ENCODE measurements around the gene TREML2. TPM values are rescaled to one million over a fixed set of nuclear protein-coding genes. Genes with fewer than 3 reads are reported as not detected.
"Not testable (repeated sequence)": the region's sequence is repeated elsewhere in the genome, so short reads cannot be mapped to it uniquely, and the experiment has no call there.

Gene TREML2, protein sequence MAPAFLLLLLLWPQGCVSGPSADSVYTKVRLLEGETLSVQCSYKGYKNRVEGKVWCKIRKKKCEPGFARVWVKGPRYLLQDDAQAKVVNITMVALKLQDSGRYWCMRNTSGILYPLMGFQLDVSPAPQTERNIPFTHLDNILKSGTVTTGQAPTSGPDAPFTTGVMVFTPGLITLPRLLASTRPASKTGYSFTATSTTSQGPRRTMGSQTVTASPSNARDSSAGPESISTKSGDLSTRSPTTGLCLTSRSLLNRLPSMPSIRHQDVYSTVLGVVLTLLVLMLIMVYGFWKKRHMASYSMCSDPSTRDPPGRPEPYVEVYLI
- not detected for polyA plus RNA-seq (2013, experiment 1 of 2; ENCODE audit: insufficient read length)
- not detected for polyA plus RNA-seq (2013, experiment 2 of 2; ENCODE audit: insufficient read length)

DNA sequence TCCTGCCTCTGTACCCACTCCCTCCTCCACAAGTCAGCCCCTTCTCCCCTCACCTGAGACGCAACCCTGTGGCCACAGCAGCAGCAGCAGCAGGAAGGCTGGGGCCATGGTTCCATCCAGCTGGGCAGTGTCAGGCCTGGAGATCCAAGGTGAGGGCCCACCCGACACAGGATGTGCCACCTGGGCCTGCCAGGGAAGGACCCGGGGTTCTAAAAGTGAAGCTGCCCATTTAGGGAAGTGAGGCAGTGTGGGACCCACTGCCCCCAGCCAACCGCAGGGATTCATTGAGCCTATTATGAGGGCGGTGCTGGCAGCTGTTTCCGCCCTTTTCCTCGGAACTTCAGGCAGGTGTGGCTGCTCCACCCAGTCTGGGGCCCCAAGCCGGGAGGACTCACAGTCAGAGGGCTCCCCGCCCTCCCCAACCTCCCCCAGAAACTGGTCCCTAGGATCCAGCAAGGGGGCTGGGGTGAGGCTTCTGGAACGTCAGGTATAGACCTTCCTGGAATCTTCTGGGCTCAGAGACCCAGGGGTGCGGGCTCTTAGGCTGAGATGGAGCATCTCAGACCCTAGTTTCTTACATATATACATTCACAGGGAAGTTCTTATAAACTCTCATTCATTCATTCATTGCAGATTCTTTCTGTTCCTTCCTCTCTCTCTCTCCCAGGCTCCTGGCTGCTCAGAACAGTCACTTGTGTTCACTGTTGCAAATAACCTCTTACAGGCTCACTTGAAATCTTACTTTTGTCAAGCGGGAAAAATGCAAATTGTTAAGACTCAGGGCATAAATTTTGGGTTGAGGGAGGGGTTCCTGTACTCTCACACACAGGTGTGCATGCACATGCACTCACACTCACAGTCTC is at the start of gene TREML2:
Gene TREML2 (minus strand): TSS at position 249 of the 863 bp plus-strand sequence. CDS start 141 bp downstream, at position 108.
- DNase-seq: no peak

DNA sequence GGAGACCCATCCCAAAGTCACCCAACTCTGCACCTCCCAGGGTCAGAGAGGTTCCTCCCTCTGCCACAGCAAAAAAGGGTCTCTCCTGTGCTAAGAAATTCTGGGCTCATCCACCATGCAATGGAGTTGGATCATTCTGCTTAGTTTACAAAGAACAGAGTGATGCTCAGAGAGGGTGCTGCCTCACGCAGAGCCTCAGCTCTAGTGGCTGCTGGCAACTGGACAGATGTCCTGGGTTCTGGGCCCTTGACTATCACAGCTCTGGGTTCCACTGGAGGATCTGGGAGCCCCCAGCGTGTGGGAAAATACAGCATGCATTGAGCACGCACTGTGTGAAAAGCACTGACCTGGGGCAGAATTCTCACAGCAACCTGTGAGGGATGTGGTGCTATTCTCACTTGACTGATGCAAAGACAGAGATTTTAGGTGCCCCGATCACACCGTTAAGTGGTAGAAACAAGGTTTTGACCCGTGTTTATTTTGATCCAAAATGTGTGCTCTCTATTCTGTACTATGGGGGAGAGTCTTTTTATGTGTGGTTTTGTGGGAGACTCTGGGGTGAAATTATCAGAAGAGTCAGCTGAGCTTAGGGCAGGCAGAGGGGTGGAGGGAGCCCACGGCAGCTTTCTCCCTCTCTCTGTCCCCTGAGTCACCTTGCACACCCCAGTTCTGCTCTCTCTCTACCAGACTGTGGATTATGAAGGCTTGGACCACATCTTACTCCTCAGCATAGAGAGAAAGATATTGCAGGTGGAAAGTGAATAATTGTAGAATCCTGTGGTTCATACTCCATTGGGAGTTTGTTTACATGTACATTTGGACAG is 47.1 kb upstream of the TREML2 start:
- no peak for DNase-seq

DNA sequence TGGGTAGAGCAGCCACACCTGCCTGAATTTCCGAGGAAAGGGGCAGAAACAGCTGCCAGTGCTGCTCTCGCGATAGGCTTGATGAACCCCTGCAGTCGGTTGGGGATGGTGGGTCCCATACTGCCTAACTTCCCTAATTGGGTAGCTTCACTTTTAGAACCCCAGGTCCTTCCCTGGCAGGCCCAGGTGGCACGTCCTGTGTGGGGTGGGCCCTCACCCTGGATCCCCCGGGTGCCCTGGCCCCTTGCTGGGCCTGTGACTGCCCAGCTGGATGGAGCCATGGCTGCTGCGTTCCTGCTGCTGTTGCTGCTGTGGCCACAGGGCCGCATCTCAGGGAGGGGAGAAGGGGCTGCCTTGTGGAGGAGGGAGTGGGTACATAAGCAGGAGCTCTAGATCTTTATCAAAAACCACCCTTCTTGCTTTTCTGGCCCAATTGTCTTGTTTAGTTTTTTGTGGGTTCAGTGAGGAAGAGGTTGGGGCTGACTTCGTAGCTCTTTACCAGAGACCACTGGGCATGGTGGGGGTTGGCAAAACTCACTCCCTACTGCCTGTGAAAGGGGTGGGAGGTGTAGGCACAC is 46.4 kb upstream of the TREML2 start:
- no peak for DNase-seq

DNA sequence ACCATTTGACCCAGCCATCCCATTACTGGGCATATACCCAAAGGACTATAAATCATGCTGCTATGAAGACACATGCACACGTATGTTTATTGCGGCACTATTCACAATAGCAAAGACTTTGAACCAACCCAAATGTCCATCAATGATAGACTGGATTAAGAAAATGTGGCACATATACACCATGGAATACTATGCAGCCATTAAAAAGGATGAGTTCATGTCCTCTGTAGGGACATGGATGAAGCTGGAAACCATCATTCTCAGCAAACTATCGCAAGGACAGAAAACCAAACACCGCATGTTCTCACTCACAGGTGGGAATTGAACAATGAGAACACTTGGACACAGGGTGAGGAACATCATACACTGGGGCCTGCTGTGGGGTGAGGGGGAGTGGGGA is 45.6 kb upstream of the TREML2 start:
- DNase-seq: not testable (repeated sequence)

DNA sequence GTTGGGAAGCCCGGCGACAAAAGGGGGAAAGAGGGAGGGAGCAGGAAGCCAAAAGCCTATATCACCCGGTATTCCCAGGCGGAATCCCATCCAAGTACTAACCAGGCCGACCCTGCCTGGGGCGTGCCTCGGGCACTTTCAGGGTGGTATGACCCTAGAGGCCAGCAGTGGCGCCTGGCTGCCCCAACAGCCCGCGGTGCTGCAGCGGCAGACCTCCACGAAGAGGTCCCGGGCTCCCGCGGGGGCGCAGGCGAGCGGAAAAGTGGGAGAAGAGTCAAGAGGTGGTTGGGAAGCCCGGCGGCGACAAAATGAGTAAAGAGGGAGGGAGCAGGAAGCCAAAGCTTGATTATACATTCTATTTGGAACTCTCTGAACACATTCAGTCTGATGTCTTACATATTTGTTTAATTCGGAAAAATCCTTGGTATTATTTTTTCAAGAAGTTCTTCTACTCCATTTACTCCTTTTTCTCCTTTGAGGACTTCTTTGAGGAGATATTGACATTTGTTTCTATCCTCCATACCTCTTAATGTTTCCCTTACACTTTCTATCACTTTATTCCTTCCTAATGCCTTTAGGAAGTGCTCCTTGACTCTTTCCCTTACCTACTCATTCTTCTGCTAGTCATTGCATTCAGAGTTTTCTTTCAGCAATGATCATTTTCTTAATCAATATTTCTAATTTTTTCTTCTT is 38.7 kb upstream of the TREML2 start:
- no peak for DNase-seq

DNA sequence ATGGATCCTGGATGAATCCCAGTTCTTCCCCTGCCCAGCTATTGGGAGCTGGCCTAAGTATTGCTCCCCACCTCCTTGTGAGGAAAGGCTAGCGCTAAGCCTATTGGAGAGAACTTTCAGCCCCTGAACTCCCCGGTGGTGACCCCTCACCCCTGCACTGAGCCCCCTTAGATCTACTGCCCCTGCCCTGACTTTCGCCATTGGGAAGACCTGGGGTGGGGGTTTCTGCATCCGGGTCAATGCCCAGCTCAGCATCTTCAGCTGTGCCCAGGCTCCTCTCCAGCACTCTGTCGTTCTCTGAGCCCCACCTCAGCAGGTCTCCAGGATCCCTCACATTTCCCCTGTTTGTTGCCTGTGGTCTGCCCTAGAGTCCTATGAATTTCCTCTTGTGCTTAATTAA is 36.2 kb upstream of the TREML2 start:
- DNase-seq: no peak

DNA sequence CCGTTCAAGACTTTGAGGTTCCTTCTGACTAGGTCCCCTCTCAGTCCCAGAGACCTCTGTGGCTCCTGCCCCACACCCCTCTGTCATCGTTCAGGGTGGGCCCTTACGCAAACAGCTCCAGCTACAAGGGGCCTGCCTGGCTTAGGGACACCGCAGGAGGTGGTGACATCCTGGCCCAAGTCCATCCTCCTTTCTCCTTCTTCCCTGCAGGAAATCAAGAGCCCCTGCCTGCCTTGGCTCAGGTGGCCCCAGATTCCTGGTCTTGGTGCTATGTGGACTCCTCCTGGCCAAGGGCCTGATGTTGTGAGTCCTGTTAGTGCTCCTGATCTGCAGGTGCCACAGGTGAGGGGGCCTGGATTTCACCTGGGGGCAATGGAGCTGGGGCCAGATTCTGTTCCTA is 35.3 kb upstream of the TREML2 start:
- DNase-seq: no peak

DNA sequence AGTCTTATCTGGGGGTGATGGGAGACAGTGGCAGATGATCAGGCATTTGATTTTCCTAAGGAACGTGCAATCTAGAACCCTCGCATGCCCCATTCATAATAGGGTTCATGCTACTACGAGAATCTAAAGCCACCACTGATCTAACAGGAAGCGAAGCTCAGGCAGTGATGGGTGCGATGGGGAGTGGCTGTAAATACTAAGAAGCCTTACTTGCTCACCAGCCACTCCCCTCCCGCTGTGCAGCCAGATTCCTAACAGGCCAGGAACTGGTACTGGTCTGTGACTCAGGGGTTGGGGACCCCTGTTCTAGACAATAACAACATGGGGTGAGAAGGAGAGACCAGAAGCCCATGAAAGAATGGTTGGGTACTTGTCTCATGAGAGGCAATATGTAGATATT is 31.7 kb upstream of the TREML2 start:
- DNase-seq: no peak

DNA sequence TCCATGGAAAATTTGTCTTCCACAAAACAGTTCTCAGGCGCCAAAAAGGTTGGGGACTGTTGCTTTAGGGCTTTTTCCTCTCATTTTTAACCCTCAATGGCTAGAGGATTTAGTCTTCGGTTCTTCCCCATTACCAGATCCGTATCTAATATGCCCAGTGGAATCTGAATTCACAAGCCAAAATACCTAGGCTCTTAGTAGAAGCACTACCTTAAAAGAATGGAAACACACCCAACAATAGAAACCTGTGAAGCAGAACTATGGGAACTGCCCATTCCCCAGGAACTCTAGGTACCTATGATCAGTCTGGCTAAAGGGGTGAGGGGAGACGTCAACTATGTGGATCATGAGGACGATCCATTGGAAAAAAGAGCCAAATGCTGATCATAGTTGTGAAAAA is 30.3 kb upstream of the TREML2 start:
- DNase-seq: no peak

DNA sequence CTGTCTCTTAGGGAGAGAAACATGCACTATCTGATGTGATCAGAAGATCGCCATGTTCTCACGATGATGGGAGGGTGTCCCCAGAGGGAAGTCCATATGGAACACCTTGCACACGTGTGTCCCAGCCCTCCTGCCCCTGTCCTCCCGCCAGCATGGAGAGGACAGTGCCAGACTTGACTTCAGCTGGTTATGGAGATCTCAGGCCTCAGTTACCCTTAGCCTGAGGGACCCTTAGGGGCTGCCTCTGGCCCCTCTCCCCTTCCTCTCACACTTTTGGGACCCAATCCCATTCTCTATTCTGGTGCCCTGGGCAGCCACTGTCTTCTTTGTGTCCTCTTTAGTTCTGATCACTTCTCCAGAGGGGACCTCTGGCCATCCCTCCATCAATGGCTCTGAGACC is 28.8 kb upstream of the TREML2 start:
- DNase-seq: no peak

DNA sequence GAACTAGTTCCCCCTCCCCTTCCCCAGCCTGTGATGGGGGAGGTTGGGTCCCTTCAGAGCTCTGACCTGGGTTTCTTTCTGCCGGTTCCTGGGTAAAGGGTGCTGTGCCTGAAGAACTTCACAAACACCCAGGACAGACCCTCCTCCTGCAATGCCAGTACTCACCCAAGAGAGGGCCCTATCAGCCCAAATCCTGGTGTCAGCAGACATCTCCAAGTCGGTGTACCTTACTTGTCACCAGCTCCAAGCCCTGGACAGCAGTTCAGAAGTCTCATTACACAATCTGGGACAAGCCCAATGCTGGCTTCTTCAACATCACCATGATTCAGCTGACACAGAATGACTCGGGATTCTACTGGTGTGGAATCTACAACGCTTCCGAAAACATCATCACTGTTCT is 27.7 kb upstream of the TREML2 start:
- DNase-seq: no peak

DNA sequence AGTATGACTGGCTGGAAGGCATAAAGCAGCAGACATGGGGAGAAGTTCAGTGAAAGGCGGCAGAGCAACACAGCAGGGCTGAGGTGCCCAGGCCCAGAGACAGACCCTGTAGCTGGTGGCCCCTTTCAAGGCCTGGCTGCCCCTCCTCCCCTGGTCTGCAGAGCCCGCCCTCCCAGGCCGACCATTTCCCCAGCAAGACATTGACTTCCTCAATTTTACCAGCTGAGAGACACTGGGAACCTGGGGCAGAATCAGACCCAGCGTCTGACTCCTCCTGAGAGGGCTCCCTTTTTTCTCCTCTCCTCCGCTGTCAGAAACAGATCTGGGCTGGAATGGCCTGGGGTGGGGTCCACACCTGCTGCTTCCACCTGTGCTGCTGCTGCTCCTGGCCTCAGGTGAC is 27.1 kb upstream of the TREML2 start, which contains the start of gene TREML4:
Gene TREML4 (plus strand): TSS at position 254 of the 400 bp plus-strand sequence. CDS start 79 bp downstream, at position 333.
- DNase-seq: no peak

DNA sequence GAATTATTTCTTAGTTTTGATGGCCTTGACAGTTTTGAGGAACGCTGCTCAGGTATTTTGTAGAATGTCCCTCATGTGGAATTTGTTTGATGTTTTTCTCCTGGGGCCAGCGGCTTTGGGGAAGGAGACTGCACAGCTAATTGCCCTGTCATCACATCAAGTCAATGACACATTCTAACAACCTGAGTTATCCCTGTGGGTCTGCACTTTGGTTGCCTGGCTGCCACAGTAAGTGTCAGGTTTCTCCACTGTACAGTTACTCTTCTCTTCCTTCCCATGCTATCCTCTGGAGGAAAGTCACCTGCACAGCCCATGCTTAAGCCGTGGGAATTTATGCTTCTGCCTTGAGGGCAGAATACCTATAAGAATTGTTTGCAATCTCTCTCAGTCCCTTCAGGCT is 25.8 kb upstream of the TREML2 start:
- no peak for DNase-seq

DNA sequence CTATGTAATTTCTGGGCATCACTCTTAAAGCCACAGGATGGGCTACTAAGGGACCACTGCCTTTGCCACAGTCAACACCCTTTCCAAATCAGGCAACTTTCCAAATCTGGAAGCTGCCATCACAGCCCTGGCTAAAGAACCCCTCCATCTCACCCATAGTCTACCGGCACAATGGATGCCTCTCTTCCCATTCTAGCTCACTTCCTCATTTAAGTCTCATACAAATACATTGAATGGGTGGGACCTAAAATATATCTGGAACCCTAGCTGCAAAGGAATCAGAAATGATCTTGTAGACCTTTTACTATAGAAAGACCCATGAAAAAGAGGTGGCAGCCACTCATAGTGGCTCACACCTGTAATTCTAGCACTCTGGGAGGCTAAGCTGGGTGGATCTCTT is 23.9 kb upstream of the TREML2 start:
- DNase-seq: no peak

DNA sequence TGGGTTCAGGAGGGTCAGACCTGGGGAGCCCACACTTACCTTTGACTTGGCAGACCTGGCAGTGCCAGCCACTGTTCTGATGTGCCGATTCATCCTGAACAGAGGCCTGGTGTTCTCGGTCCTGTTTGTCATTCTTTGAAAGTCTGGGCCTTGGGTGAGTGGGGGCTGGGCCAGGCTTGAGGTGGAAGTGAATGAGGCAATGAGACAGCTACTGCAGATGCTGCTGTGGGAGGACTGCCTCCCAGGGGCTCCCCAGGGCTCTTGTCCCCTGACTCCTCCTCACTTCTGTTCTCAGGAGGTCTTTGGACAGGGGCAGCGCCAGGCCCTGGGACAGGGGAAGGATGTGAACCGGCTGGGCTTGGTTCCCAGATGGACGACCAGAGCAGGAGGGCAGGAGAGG is 21.6 kb upstream of the TREML2 start:
- DNase-seq: no peak

DNA sequence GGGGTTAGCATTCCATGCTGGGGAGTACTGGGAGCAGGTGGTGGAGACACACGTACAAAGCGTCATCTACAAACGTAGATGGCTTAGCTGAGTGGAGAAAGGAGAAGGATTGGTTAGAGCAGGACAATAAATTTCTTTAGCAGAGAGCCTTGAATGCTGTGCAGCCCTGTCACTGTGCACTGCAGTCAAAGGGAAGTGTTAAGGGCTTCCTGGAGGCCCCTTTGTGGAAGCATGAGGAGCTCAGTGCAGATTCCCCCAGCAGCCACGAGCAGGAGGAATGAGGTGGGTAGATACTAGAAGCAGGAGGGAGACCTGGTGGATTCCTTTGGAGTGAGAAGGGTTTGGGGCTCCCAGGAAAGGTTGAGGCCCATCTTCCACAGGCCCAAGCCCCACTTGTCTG is 21.1 kb upstream of the TREML2 start:
- DNase-seq: no peak

DNA sequence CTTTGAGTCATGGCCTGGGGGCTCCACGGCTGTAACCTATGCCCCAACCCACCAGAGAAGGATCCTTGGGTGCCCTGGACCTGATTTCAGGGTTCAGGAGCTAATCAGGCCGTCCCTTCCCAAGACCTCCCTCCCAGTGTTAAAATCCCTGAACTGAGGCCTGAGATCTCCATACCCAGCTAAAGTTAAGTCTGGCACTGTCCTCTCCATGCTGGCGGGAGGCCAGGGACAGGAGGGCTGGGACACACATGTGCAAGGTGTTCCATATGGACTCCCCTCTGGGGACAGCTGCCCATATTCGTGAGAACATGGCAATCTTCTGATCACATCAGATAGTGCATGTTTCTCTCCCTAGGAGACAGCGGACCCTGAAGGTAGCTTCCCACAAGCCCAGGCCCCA is 15.7 kb upstream of the TREML2 start:
- DNase-seq: no peak

DNA sequence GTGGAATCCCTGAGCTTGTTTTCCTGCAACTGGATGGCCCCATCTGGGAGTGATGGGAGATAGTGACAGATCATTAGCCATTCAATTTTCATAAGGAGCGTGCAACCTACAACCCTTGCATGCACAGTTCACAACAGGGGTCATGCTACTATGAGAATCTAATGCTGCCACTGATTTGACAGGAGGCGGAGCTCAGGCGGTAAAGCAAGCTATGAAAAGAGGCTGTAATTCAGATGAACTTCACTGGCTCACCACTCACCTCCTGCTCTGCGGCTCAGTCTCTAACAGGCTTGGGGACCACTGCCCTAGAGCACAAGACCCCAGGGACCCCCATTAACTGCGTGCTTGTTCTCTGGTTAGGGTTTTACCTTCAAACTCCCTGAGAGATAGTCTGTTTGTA is 14.8 kb upstream of the TREML2 start:
- no peak for DNase-seq

DNA sequence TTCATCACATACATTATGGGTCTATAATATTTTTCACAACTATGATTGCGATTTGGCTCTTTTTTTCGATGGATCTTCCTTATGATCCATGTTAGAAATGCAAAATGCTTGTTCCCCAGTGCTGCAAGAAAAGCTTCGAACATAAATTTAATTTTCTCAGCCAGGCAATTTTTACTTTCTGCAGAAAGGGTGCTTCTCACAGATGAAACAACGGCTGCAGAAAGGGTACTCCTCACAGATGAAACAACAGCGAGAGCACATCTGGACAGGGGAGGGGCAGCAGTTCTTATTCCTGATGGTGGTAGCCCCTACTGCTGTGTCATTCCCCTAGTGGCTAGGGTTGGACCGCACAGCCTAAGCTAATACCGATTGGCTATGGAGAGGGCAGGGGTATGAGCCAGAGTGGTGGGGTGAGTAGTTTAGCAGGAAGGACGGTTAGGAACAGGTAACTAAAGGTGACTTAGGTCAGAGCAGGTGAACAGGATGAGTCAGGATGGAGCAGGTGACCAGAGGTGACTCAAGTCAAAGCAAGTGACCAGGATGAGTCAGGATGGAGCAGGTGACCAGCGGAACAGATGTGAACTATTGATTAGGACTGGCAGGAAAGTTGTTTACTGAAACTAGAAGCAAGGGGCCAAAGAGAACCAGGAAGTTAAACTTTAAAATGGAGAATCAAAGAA is 13.8 kb upstream of the TREML2 start:
- no peak for DNase-seq

DNA sequence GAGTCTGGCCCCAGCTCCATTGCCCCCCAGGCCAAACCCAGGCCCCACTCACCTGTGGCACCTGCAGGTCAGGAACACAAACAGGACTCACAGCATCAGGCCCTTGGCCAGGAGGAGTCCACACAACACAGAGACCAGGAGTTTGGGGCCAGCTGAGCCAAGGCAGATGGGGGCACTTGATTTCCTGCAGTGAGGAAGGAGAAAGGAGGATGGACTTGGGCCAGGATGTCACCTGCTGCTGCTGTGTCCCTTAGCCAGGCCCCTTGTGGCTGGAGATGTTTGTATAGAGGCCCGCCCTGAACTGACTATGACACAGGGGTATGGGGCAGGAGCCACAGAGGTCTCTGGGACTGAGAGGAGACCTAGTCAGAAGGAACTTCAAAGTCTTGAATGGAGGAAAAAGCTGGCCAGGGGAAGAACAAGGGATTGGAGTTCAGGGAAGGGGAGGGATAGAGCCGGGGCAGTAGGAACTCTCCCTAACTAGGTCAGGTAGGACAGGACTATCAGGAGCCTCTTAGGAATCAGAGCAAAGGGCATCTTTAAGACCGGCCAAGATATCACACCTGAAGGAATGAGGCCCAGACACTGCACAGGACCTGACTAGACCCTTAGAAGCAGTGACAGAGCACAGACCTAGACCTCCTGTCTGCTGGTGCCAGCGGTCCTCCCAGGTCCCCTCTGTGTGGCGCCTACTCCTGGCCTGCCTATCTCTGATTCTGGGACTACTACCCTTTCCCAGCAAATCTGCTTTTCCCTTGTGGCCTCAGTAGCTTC is 8.8 kb upstream of the TREML2 start:
- no peak for DNase-seq
